KOPT-K1 (cell line): ENCODE data around the gene TSSC4.

Source experiments
- H3K27ac ChIP-seq: fragments of 200-600 bp; sonication (generic); 2 replicates; pipeline ENCODE4 v1.5.1; 2016; ENCODE audit warnings: antibody characterized with exemption, mild to moderate bottlenecking, low read depth, low read length; ENCODE audit not compliant: poor library complexity, severe bottlenecking
- H3K36me3 ChIP-seq: fragments of 200-600 bp; sonication (generic); 2 replicates; pipeline ENCODE4 v1.5.1; 2017; ENCODE audit warnings: antibody characterized with exemption, mild to moderate bottlenecking, low read length, moderate library complexity; ENCODE audit not compliant: insufficient read depth
- H3K9me3 ChIP-seq: fragments of 200-600 bp; sonication (generic); 2 replicates; pipeline ENCODE4 v1.5.1; 2017; ENCODE audit warnings: antibody characterized with exemption, low read length, mild to moderate bottlenecking; ENCODE audit not compliant: insufficient read depth, poor library complexity, severe bottlenecking

TSSC4 gene

DNA sequence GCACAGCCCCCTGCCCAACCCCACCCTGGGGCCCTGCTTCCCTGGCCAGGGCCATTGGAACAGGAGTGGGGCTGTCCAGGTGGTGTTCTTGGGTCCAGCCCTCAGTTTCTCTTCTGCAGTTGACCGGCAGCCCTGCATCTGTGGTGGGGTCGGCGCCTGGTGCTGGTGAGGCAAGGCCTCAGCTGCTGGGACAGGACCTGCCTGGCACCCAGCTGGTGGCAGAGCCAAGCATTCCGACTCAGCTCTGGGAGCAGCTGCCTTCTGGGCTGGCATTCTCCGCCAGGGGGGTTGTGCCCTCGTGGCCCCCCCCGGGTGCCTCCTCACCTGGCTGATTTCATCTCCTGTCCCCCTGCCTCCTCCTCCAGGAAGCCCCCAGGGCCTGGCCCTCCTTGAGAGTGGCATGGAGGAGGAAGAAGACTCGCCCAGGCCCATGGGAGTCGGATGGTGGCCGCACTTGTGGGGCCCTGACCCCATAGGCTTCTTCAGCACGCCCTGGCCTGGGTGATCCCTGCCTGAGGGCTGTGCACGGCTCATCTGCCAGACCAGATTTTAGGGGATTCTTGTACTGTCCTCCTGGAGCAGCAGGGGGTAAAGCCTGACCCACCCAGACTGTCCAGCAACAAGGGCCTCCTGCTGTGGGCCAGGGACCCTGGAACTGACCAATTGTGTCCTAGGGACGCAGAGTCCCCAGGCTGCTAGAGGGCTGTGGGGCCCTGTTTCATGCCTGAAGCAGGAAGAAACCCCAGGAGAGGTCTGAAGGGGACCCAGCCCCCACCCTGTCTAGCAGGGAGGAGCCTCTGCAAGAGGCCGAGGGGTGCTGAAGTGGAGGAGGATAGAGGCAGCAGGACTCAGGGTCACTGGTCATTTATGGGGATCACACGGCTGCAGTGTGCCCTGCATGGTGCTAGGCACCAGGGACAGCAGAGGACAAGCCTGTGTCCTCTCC is 11.8 kb upstream of the TSSC4 start:
- Histone ChIP-seq H3K9me3 (no peaks in the 10 kb centered on the region), H3K27ac (peak overlapping the region; percentile 71), H3K36me3 (peaks cover 57% of the 10 kb centered on the region; the same call in 1 of the 2 replicates)

DNA sequence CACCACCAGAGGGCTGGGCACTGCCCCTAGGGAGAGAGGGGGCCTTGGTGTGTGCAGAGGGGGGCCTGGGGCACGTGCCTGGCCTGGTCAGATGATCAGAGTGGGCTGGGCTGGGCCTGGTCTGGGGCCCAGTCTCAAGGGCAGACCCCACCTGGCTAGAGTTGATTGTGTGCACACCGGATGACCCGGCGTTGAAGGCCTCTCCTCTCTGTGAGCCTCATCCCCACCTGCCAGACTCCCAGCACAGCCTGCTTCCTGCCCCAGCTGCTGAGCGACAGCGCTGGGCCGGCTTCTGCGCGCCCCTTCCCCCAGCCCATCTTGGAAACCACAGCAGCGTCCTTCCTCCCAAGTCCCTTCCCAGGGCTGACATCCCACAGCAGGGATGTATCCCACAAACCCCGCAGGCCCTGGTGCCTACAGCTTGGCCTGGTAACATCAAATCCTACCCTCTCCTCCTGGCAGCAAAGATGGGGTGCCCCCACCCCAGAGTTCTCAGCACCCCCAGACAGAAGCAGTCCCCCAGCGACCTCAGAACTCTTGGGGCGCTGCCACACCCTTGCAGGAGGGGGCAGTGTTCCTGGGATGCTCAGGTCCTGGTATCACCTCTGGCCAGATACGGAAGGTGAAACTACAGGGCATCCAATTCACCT is 11.0 kb upstream of the TSSC4 start:
- Histone ChIP-seq H3K36me3 (peaks cover 64% of the 10 kb centered on the region; the same call in 1 of the 2 replicates), H3K27ac (peak overlapping the region; percentile 71), H3K9me3 (no peaks in the 10 kb centered on the region)

DNA sequence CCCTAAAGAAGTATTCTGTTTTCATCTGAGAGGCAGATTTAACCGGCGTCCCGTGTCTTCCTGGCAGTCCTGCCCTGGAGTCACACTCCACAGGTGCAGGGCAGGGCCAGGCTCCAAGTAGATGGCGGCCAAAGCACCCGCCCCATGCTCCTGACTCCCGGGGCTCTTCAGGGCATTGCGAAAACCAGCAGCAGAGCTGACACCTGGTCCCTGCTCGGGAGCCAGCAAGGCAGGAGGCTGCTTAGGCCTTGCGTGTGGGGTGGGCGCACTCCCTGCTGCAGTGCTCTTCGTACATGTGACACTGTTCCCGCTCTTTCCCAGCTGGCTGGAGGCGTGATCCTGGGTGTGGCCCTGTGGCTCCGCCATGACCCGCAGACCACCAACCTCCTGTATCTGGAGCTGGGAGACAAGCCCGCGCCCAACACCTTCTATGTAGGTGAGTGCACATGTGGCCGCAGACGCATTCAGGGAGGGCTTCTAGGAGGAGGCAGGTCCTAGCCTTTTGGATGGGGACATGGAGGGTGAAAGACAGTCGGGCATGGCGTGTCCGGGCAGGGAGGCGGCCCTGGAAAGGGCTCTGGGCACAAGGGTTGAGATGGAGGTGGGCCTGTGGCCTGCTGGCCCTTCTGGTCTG is 10.3 kb upstream of the TSSC4 start:
- no peaks in the 10 kb centered on the region for H3K9me3 ChIP-seq
- peak overlapping the region; percentile 71 for H3K27ac ChIP-seq
- H3K36me3 ChIP-seq, result peaks cover 64% of the 10 kb centered on the region; the same call in 1 of the 2 replicates

DNA sequence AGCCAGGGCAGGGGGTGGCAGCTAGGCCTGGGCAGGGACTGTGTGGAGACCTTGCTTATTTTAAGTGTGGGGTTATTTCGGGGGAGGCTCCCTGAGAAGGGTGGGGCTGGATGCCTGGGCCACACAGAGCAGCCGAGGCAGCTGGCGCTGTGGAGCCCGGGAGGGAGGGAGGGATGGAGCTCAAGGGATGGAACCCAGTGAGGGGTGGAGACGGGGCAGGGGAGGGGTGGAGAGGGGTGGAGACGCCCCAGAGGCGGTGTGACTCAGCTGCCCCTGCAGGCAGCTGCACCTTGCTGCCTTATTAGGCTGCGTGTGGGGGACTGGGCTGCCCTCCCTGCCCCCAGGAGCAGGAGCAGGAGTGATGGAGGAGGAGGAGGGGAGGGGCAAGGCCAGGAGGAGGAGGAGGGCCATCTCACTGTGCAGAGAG is 9.8 kb upstream of the TSSC4 start:
- peaks cover 69% of the 10 kb centered on the region; the same call in 1 of the 2 replicates for H3K36me3 ChIP-seq

DNA sequence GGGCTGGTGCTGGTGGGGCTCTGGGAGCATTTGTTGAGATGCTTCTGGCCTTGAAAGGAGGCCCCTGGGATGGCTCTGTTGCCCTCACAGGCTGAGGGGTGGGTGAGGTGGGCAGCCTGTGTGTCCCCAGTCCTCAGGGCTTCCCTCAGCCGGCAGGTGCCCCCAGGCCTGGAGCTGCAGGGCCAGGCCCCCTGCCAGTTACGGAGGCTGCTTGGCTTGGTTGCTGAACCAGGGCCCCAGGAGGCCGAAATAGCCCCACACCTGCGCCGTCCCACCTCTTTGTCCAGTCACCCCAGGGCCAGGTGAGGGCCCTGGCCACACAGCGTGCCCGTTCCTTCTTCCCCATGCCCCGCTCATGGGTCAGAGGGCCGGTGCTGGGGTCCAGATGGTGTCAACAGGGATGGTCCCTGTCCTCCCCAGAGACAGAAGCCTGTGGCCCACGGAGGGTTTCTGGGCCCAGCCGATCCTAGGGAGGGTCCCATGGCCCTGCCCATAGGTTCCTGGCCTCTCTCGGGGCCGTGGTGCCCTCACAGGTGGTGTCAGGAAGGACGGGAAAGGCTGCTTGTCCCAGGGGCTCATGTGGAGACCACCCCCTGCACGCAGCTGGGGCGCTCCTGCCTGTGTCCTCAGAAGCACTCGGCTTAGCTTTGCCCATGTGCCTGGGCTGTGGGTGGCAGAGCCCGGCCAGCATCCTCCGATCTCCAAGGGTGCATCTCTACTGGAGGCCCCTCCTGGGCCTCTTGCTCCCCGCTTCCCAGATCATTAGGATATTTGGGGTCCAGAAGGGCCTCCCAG is 9.2 kb upstream of the TSSC4 start:
- H3K36me3 ChIP-seq, result peaks cover 70% of the 10 kb centered on the region

More for the DNA sequence above, 9.8 kb upstream of the TSSC4 start:
- Histone ChIP-seq H3K27ac (no peak overlapping the region), H3K9me3 (no peaks in the 10 kb centered on the region)

DNA sequence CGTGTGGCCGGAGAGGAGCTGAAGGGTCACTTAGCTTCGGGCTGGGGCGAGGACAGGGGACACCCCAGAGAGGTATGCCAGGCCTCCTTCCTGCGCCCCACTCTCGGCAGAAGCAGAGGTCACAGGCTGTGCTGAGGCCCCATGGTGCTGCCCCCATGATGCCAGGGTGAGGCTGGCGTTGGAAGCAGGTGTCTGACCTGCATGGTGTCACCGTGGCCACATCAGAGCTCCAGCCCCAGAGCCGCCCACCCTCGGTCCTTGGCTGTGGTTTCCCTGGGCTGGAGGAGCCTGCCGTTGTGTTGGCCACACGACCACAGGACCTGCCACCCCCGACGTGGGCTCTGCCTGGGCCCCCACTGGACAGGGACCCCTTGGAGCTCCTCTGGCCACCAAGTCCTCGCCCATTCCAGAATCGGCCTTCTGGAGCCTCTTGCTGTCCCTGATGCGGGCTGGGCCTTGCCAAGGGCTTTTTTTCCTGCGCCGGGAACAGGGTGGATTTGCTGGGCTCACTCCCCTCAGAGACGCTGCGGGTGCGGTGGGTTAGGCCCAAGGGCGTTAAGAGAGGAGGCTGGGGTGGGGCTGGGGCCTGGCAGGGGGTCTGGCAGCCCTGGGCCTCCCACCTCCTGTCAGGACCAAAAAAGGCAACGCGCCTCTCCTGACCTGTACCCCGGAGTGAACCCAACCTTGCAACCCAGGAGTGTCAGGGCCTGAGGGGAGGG is 8.2 kb upstream of the TSSC4 start:
- no peaks in the 10 kb centered on the region for H3K9me3 ChIP-seq
- H3K36me3 ChIP-seq, result peaks cover 75% of the 10 kb centered on the region
- no peak overlapping the region for H3K27ac ChIP-seq

More for the DNA sequence above, 9.2 kb upstream of the TSSC4 start:
- Histone ChIP-seq H3K9me3 (no peaks in the 10 kb centered on the region), H3K27ac (no peak overlapping the region)

DNA sequence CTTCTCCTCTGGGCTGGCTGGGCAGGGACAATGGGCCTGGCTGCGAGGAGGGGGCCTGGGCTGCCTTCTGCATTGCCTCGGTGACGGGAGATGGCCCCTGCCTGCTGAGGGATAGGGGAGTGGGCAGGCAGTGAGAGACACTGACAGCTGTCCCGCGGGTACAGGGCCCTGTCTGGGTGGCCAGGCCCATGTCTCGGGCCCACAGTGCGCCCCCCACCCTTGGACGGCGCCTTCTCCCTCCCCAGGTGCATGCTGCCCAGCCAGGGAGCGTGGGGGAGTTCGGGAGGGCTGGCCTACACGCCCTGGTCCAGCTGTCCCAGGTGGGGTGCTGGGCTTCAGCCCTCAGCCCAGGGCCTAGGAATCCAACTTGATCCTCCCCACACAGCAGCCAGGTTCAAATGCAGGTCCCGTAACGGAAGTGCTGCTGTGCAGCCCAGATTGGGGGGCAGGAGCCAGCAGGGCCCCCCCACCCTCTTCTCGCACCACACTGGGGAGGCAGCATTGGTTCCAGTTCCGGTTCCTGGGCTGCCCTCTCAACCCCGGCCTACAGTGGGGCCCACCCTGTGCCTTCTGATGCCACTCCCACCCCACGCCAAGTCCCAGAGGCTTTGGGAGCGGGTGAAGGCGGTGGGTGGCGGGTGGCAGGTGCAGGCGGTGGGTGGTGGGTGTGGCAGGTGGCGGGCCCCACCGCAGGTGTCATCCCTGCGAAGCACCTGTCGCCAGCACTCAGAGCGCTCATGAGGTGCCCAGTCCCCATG is 7.3 kb upstream of the TSSC4 start:
- no peak overlapping the region for H3K27ac ChIP-seq
- peaks cover 77% of the 10 kb centered on the region for H3K36me3 ChIP-seq
- H3K9me3 ChIP-seq, result no peaks in the 10 kb centered on the region

DNA sequence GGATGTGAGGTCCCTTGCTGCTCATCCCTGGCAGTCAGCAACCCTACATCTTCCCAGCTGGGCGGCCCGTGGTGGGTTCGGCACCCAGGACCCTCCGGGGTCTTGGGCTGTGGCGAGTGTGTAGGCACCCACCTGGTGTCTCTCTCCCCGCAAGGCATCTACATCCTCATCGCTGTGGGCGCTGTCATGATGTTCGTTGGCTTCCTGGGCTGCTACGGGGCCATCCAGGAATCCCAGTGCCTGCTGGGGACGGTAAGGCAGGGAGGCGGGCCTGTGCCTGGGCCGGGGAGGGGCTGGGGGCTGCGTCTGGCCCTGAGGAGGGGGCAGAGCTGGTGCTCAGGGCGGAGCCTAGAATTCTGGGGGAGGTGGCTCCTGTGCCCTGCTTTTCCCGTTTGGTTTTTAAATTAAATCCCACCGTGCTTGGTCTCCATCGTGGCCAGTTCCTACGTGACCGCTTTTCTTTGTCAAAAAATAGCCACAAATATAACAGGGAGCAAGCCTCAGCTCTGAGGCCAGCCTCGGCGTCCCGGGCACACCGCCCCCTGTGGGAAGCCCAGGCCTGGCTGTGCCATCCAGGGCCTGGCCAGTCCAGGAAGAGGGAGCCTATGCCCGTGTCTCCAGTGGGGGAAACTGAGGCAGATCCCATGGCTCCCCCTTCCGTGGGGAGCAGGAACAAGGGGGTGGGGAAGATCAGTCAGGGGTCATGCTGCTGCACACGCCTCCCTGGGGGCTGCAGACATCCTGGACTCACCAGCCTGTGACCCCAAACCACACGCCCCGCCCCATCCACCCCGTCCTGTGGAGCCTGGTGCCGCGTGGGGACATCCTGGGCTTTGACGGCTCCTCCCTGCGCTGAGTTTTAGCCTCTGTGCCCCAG is 6.4 kb upstream of the TSSC4 start:
- H3K9me3 ChIP-seq, result no peaks in the 10 kb centered on the region
- H3K27ac ChIP-seq, result no peak overlapping the region
- H3K36me3 ChIP-seq, result peaks cover 84% of the 10 kb centered on the region

DNA sequence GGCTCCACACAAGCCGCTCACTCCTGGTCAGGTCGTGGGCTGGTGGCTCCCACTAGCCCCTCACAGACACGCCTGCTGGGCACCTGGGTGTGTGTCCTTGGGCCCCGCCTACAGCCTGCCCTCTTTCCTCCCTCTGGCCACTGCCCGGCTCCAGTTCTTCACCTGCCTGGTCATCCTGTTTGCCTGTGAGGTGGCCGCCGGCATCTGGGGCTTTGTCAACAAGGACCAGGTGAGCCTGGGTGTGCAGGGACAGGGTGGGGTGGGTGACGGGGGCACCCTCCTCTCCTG is 5.8 kb upstream of the TSSC4 start:
- Histone ChIP-seq H3K36me3 (peaks cover 81% of the 10 kb centered on the region), H3K9me3 (no peaks in the 10 kb centered on the region), H3K27ac (no peak overlapping the region)

DNA sequence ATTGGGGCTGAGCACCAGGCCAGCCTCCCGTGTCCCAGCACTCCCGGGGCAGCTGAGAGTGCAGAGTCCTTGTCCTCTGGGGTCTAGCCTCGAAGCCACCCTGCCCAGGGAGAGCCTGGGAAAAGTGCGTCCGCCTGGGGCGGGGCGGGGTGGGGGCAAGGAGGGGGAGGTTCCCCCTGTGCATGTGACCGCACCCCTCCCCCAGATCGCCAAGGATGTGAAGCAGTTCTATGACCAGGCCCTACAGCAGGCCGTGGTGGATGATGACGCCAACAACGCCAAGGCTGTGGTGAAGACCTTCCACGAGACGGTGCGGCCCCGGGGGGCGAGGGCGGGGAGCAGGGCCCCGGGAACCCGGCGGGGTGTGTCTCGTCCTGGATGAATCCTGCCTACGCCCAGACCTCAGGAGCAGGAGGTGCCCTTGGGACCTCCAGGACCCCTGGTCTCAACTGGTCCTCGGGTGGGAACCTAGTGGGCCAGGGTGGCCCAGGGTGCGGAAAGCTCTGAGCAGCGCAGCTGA is 5.3 kb upstream of the TSSC4 start:
- no peak overlapping the region for H3K27ac ChIP-seq

DNA sequence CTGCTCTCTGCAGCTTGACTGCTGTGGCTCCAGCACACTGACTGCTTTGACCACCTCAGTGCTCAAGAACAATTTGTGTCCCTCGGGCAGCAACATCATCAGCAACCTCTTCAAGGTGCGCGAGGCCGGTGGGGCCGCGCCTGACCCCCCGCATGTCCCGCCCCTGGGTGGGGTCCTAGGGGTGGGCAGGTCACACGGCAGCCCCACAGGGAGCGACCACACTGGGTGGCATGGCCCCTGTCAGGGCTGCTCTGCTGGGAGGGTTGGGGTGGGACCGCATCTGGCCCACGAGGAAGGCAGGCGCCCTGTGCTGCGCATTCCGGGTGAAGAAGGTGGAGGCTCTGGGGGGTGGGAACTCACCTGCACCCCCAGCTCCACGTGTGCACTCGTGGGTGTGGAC is 4.7 kb upstream of the TSSC4 start:
- Histone ChIP-seq H3K9me3 (no peaks in the 10 kb centered on the region), H3K27ac (no peak overlapping the region), H3K36me3 (peaks cover 72% of the 10 kb centered on the region)

More for the DNA sequence above, 5.3 kb upstream of the TSSC4 start:
- H3K9me3 ChIP-seq, result no peaks in the 10 kb centered on the region
- H3K36me3 ChIP-seq, result peaks cover 77% of the 10 kb centered on the region

DNA sequence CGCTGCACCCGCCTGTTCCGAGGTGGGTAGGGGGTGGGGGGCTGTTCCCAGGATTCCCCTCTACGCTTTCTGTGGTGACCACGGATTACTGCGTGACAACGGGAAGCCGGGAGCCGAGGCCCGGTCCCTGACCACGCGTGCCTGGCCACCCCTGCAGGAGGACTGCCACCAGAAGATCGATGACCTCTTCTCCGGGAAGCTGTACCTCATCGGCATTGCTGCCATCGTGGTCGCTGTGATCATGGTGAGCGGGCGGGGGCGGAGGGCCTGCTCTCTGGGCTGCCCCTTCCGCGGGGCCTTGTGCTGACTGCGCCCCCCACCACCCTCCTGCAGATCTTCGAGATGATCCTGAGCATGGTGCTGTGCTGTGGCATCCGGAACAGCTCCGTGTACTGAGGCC is 4.1 kb upstream of the TSSC4 start:
- Histone ChIP-seq H3K9me3 (no peaks in the 10 kb centered on the region), H3K27ac (no peak overlapping the region), H3K36me3 (peaks cover 67% of the 10 kb centered on the region)

DNA sequence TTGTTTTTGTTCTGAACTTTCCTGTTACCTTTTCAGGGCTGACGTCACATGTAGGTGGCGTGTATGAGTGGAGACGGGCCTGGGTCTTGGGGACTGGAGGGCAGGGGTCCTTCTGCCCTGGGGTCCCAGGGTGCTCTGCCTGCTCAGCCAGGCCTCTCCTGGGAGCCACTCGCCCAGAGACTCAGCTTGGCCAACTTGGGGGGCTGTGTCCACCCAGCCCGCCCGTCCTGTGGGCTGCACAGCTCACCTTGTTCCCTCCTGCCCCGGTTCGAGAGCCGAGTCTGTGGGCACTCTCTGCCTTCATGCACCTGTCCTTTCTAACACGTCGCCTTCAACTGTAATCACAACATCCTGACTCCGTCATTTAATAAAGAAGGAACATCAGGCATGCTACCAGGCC is 3.5 kb upstream of the TSSC4 start:
- Histone ChIP-seq H3K36me3 (peaks cover 61% of the 10 kb centered on the region), H3K9me3 (no peaks in the 10 kb centered on the region), H3K27ac (no peak overlapping the region)
